T follicular helper cell (primary cell): ENCODE measurements around the gene AGAP6.
"Not testable (repeated sequence)": the region's sequence is repeated elsewhere in the genome, so short reads cannot be mapped to it uniquely, and the experiment has no call there.

ENCODE experiments used
- DNase-seq: peaks from one replicate; pipeline ENCODE4 v3.0.0-alpha.2; 2020; ENCODE audit warnings: low read depth
- total RNA-seq, 2 experiments: gene quantifications; one replicate each; lab custom pipeline; 2026; lab: John Stamatoyannopoulos, UW

The AGAP6 gene
- 2.0 to 2.6 reads per million in 2 experiments for total RNA-seq

GRCh38 chr10:49988376-49988775 is at the start of gene AGAP6:
TSS of gene AGAP6 (plus strand) at chr10:49988406. CDS start at chr10:49988716, 310 bp downstream.
- DNase-seq = not testable (repeated sequence)

GRCh38 chr10:49941447-49942338 is 46.5 kb upstream of the AGAP6 start, which contains the start of the genes PARG and TIMM23B:
TSS of gene PARG (minus strand) at chr10:49942027. CDS start at chr10:49941725, 302 bp downstream.
TSS of gene TIMM23B (plus strand) at chr10:49942053. CDS start at chr10:49942195, 142 bp downstream.
- DNase-seq = peak; percentile 74

- DNase-seq = not testable (repeated sequence)
These were observed 45.9 kb upstream of the AGAP6 start for GRCh38 chr10:49942339-49942705.

- not testable (repeated sequence) for DNase-seq
These were observed 44.6 kb upstream of the AGAP6 start for GRCh38 chr10:49943607-49944006.

- not testable (repeated sequence) for DNase-seq
These were observed 40.1 kb upstream of the AGAP6 start for GRCh38 chr10:49948142-49948541.

GRCh38 chr10:49948737-49949136 is 39.5 kb upstream of the AGAP6 start:
- not testable (repeated sequence) for DNase-seq

- not testable (repeated sequence) for DNase-seq
These were observed 36.2 kb upstream of the AGAP6 start for GRCh38 chr10:49952006-49952405.

- DNase-seq = not testable (repeated sequence)
These were observed 35.1 kb upstream of the AGAP6 start for GRCh38 chr10:49953122-49953521.

GRCh38 chr10:49970331-49970857 is 17.8 kb upstream of the AGAP6 start:
- not testable (repeated sequence) for DNase-seq

- DNase-seq = not testable (repeated sequence)
These were observed 16.7 kb upstream of the AGAP6 start for GRCh38 chr10:49971466-49971865.

GRCh38 chr10:49972094-49972493 is 16.1 kb upstream of the AGAP6 start:
- DNase-seq = not testable (repeated sequence)

GRCh38 chr10:49977756-49978155 is 10.4 kb upstream of the AGAP6 start:
- DNase-seq = not testable (repeated sequence)

- DNase-seq = not testable (repeated sequence)
These were observed 999 bp upstream of the AGAP6 start for GRCh38 chr10:49987207-49987606.

GRCh38 chr10:49995321-49995720 is 7.1 kb downstream of the AGAP6 start:
- DNase-seq = not testable (repeated sequence)

GRCh38 chr10:50014024-50014423 is 25.8 kb downstream of the AGAP6 start:
- DNase-seq = not testable (repeated sequence)

GRCh38 chr10:50015596-50016220 is 27.5 kb downstream of the AGAP6 start:
- DNase-seq = not testable (repeated sequence)

- not testable (repeated sequence) for DNase-seq
These were observed 28.7 kb downstream of the AGAP6 start for GRCh38 chr10:50016926-50017325.

- not testable (repeated sequence) for DNase-seq
These were observed 29.4 kb downstream of the AGAP6 start for GRCh38 chr10:50017646-50018045.

GRCh38 chr10:50019279-50019678 is 31.1 kb downstream of the AGAP6 start:
- not testable (repeated sequence) for DNase-seq

GRCh38 chr10:50020451-50021024 is 32.3 kb downstream of the AGAP6 start:
- DNase-seq = not testable (repeated sequence)

- no peak for DNase-seq
These were observed 33.4 kb downstream of the AGAP6 start for GRCh38 chr10:50021646-50022045.
